ENCODE measurements around the gene CSNK1D.
A peak's percentile ranks its signal among the peaks of the same experiment; 100 is the strongest.
"Not testable (repeated sequence)": the region's sequence is repeated elsewhere in the genome, so short reads cannot be mapped to it uniquely, and the experiment has no call there.

The CSNK1D gene

DNA sequence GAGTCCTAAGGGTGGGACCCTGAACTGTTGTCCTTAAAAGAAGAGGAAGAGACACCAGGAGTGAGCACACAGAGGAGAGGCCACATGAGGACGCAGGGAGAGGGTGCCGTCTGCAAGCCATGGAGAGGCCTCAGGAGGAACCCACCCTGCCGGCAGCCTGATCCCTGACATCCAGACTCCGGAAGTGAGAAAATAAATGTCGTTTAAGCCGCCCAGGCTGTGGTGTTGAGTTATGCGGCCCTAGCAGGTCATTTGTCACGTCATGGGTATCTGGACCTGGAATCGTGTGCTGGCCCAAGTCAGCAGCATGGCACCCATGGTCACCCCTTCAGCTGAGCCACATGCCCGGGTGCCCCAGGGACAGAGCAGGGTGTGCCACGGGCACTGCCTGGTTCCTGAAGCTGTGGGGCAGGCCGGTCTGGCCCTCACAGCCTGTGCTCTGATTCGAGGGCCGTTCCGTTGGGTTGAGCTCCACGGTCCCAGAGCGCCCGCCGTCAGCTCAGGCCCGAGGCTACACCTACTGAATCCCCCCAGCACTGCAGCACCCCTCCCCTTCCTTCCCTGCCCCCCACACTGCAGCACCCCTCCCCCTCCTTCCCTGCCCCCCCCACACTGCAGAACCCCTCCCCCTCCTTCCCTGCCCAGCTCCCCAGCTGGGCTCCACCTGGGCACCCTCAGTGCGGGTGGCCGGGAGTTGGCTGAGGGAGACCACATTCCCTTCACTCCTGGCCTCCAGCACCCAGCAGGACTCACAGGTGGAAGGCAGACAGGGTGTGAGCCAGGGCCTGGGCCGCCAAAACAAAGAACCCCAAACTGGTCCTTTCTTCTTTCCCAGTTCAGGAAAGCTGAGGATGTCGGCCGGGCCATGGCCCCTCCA is 58.2 kb downstream of the CSNK1D start:
- DNase-seq (ENCODE audit: low read depth) = no peak

DNA sequence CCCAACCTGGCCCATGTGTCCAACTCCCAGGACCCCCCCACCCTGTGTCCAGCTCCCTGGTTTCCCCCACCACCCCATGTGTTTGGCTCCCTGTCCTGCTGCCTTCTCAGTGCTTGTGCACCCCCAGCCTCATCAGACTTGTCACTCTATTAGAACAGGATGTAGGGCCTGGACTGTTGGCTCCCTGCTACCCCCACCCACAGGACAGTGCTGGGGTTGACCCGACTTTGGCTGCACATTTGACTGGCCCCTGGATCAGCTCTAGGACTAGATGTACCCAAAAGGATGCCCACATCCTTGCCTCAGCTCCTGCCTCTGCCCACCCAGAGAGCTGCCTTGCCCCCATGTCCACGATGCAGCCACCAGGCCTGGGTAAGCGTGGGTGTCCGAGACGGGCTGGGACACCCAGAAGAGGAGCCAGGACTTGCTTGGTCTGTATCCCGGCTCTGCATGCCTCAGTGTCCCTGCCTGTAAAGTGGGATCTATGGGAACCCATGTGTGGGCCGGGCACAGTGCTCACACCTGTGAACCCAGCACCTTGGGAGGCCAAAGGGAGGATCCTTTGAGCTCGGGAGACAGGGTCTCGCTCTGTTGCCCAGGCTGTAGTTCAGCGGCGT is 59.4 kb downstream of the CSNK1D start:
- DNase-seq (ENCODE audit: low read depth) = no peak

DNA sequence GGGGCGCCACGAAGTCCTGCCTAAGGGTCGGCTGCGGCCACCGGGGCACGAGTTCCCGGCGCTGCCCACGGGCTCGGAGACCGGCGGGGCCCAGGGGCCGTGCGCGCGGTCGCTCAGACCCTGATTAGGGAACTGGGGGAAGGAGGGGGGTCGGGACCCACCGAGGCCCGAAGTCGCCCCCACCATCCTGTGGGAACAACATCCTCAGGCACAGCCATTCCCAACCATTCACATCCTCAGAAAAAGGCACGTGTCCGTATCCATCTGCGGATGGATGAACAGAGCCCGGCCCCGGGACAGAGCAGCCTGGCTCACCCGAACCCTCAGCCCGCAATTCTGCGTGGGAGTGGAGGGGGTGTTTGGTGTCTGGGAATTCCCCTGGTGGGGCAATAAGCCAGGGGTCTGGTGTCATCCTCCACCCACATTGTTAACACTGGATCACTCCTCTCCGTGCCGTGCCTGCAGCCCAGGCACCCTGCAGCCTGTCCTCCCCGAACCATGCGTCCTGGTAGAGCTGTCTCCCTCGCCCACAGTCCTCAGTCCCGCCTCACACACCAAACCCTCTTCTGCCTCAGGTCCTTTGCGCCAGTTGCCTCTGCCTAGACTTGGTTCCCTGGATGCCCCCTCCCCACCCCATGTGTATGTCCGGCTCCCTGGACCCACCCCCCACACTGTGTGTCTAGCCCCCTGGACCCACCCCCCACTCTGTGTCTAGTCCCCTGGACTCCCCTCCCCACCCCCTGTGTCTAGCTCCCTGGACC is 60.1 kb downstream of the CSNK1D start:
- DNase-seq (ENCODE audit: low read depth) = peak; percentile 68

DNA sequence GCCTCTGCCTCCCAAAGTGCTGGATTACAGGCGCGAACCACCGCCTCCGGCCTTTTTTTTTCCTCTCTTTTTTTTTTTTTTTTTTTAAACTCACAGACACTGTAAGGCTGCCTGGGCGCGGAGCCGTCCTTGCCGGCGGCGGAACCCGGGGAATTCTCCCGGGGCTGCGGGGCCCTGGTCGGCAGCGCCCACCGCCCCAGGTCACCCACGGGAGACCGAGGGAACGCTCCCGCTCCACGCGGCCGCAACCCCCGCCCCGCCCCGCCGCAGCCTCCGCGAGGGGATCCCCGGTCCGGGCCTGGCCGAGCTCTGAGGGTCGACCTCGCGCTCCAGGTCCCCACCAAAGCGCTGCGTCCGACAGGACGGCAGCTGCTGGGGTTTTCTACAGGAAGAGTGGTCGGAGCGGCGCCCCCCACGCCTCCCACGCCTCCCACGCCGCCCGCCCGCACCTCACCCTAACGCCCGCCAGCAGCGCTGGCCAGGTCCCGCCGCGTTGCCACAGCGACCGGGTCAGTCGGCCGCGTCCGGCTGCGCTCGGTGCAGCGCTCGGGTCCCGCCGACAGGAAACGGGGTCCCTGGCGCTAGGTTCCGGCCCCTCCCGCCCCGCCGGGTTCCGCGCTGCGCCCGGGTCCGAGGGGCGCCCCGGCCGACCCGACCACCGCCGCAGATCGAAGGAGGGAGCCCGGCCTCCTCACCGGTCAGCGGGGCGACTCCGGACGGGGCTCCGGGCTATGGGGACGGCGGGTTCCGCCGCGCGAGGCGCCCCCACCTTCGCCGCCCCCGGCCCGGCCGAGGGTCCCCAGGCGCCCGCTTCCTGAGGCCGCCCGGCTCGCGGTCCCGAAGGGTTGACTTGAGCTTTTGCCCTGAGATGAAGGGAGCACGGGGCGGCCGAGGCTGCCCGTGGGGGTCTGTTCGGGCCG is 60.9 kb downstream of the CSNK1D start, which contains the start of gene CCDC57:
Gene CCDC57 (minus strand): TSS at position 512 of the 920 bp plus-strand sequence. CDS start 10,898 bp downstream, outside the sequence.
- peak; percentile 69 for DNase-seq (ENCODE audit: low read depth)

DNA sequence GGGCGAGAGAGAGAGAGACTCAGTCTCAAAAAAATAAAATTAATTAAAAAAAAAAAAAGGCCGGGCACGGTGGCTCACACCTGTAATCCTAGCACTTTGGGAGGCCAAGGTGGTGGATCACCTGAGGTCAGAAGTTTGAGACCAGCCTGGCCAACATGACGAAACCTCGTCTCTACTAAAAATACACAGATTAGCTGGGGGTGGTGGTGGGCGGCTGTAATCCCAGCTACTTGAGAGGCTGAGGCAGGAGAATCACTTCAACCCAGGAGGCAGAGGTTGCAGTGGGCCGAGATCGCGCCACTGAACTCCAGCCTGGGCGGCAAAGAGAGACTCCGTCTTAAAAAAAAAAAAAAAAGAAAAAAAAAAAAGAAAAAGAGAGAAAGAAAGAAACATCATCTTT is 62.8 kb downstream of the CSNK1D start:
- not testable (repeated sequence) for DNase-seq (ENCODE audit: low read depth)

DNA sequence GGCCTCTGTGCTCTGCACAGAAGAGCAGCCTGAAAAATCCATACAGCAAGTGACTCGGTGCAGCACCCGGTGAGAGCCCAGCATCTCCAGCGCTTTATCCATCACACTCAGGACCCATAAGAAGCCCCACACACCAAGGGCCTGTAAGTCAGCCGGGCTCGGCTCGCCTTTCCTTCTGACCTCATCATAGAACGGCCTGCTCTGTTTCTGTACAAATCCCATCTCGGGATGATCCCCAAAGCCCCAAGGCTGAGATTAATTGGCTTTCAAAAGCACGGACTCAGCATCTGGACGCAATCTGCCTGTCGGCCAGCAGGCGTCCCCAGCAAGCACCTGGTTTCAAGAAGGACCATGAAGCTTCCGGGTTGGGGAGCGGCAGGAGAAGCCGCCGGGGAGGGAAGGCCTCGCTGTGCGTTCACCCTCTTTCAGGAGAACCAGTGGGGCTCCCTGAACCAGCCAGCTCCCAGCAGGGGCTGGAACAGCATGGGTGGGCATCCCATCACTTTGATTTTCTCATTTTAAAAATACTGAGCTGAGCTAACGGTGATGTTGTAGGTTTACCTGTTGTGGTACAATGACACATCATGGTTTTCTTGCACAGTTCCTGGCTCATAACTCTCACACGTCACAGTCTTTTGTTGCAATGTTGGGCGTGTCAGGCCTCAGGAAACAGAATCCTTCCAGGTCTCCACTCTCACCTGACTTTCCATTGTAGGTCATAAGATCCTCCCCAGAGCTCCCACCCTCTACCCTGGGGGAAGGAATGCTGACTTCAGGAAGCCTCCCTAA is 67.6 kb downstream of the CSNK1D start:
- DNase-seq (ENCODE audit: low read depth) = no peak

DNA sequence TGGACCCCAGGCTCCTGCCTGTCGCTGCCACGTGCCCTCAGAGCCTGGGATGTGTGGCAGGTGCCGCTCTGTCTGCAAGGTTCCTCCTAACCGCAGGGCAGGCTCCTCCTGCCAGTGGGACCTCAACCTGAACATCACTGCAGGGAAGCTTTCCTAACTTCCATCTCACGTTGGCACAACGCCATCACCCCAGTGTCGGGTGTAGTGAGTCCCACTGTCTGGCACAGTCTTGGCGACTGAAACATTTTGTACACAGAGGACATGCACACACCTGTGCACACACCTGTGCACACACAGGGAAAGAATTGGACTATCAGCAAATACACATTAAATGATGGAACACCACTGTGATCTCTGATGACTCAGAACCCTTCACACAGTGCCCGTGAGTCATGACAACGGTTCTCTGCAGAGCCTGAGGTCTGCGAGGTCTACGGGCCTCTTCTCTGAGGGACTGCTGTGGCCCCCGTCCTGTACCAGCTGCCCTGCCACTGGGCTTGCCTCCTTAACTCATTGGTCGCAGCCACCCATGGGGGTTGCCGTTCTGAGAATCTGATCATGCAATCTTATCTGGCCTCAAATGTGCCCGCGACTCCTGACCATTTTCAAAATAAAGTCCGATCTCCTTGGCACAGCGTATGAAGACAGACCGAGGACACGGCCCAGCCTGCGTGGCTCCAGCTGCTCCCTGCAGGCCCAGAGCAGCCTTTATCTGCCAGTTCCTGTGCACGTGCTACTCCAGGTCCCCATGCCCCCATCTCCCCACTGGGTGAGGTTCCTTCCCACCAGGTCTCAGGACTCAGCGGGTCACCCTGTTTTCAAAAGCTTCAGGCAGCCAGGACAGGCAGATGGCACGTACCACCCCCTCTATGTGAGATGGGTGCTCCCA is 68.4 kb downstream of the CSNK1D start:
- DNase-seq (ENCODE audit: low read depth) = no peak

DNA sequence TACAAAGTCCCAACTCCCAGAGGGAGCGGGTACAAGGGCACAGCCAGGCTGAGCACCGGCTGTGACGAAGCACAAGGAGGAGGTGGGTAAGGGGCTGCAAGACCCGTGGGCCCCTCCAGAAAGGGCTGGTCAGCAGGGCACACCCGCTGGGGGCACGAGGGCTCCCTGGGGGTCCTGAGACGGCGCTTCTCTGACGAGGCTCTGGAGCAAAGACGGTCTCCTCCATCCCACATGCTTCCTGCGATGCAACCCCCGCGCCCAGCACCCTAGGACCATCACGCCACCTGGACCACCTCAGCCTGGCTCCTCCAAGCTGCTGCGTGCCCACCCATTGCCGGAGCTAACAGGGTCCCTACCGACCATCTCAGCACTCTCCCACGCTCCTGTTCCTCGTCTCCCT is 69.6 kb downstream of the CSNK1D start:
- DNase-seq (ENCODE audit: low read depth) = no peak

DNA sequence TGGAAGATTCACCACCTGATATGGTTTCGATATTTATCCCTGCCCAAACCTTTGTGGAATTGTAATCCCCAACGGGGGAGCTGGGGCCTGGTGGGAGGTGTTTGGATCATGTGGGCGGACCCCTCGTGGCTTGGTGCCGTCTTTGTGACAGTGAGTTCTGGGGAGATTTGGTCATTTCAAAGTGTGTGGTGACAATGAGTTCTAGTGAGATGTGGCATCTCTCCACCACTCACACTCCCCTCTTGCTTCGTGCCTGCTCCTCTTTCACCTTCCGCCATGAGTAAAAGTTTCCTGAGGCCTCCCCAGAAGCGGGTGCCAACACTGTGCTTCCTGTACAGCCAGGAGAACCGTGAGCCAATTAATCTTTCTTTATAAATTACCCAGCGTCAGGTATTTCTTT is 70.5 kb downstream of the CSNK1D start:
- no peak for DNase-seq (ENCODE audit: low read depth)

DNA sequence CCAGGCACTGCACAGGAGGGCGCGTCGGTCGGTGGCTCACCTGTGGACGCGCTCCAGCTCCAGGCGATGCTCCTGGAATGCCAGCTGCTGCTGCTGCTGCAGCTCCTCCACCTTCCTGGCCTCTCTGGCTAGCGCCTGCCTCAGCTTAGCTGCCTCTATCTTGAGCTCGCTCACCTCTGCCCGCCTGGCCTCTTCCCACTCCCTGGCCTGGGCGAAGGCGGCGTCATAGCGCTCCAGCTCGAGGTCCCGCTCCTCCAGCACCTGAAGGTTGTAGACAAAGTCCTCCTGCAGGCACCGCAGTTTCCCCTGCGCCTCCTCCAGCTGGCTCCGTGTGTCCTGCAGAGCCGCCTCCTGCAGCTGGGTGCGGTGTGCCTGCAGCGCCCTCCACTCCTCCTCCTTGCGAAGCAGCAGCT is 72.0 kb downstream of the CSNK1D start:
- no peak for DNase-seq (ENCODE audit: low read depth)

DNA sequence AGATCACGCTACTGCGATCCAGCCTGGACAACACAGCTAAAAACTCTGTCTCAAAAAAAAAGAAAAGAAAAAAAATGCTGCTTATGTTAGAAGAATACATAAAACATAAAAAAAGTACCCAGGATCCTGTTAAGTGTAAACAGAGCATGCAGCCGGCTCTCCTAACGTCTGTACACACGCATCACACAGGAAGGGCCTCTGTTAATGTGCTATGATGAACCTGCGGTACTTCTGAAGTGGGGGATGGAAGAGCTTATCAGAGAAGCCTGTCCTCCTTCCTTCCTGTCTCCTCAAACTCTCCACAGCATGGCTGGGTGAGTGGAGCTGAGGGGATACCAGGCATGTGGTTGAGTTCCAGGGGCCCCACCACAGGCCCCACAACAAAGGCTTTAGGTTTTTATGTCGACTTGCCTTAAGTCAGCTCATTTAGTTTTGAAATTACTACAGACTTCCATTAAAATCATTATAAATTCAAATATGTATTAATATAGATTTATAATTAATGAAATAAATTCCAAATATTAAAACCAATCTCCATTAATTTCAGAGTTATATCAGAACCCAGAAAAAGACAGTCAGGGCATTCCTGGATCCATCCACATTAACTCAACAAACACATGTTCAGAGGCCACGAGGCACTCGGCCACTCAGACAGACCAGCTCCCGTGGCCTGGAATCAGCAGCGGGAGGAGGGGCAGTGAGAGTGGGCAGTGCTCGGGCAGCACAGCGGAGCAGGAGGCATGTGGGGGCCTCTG is 72.6 kb downstream of the CSNK1D start:
- DNase-seq (ENCODE audit: low read depth) = no peak

DNA sequence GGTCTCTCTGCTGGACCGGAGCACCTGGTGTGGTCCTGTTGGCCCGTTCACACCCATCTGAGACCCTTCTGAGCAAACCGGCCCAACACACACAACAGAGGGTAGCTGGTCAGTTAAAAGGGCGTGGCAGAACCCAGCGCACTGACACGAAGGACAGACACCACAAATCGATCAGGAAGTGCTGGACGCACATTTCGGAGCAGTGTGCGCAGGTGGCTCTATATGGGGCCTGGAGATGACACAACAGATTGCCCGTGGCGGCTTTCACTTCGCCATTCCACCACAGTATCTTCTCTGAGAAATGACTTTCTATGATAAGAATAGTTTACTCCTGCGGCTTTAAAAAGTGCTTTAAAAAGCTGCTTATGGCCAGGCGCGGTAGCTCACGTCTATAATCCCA is 73.4 kb downstream of the CSNK1D start:
- no peak for DNase-seq (ENCODE audit: low read depth)

DNA sequence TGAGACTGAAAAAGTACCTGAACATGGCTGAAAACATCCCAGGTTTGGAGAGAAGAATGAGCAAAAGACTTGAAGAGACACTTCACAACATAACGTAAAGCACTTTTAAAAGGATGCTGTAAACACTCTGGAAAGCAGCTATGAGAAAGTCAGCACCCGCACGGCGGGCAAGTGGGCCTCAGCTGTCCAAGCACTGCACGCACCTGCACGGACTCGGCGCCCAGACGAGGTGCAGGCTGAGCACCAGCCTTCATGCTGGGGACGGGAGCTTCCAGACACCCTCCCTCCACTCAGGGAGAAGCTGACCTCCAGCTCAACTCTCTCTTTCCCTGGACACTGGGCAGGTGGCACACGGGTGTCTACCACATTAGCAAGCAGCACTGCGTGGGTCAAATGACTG is 74.0 kb downstream of the CSNK1D start:
- no peak for DNase-seq (ENCODE audit: low read depth)

DNA sequence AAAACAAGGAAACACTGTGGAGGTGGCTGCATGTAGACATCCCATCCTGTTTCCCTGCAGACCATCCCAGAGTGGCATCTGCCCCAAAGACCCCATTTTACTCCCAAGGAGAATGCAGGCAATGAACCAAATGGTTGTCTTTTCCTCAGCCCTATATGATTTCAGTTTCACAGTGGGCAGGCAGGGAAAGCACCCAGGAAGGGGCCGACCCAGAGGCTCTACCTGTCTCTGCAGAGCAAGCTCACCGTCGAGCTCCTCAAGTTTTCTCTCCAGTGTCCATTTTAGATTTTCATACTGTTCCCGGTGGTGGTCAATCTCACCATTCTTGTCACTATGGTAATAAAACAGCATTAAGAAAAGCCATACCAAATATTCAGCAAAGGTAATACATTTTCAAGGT is 75.4 kb downstream of the CSNK1D start:
- DNase-seq (ENCODE audit: low read depth) = no peak

DNA sequence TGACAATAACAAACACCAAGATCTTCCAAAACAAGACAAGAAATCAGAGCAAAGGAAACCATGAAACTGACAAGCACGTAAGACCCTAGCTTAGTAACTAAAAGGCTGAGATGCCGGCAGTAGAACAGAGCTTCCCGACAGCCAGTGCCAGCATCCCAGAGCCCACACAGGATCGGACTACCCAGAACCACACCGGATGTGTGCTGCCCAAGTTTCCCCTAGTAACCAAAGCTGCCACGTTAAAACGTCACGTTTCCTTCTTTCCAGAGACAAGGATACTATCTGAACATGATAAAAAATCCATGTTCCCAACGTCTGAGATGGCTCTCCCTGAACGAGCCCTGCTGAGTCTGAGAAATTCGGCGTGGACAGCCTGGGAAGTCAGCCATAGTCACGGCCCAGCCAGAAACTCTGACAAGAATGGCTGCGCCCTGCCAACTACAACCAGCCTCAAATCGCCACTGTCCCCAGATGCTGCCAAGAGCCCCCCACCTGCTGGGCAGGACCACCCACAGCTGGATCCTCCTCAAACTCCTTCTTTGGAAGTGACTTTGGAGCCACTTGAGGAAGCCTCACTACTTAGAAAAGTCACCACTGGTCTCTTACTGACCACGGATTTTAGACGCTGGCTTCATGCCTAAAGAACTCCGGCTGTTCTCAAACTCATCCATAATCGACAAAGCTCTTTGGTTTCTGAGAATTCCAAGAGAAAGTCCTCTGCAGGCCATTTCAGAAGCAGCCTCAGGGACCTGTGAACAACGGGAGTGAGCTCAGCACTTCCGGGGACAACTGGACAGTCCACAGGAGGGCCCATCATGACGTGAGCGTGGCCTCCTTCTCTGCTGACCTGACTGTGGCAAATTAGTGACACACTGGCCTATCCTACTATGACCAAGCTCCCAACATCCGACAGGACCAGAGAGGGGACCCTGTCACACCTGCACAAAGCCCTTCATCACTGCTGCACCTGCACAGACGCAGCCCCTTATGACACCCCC is 77.5 kb downstream of the CSNK1D start:
- no peak for DNase-seq (ENCODE audit: low read depth)

DNA sequence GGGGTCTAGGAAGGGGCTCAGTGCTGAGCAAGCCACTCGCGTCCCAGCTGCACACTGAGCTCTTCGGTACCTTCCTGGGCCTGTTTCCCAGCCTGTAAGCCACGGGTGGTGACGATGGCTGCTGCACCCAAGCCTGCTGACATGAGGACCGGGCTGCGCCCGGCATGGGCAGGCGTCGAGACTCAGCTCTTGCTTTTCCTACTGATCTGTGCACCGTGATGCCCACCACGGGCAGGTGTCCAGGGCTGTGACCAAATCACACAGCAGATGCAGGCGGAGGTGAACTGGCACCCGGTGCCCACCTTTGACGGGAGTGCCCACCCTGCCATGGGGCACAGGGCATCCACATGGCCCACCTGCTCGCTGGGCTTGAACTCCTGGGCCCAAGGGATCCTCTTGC is 78.7 kb downstream of the CSNK1D start:
- DNase-seq (ENCODE audit: low read depth) = no peak

DNA sequence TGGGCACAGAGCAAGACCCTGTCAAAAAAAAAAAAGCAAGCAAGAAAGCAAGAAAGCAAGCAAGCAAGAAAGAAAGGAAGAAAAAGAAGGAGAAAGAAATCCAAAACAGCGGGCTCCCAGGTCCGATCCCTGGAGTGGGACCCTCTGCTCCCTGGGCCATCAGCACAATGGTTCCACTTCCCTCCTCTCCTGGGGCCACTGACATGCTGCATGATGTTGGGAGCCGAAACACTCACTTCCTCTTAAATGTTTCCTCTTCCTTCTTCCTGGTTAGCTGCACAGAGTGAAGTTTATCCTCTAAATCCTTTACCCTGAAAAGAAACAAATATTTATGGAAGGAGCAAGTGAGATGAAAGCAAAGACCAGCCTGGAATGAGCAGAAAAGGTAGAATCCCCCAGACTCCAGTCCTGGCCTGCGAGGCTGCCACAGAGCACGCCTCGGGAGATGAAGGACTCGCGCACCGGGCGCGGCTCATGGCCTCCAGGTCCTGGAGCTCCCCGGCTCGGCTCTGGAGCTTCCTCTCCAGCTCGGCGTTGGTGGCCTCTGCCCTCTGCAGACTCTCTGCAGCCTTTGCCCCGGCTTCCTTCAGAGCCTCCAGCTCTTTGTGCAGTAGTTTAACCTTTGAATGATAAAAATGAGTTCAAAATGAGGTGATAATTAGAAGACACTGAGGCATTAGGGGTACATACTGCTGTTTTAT is 79.8 kb downstream of the CSNK1D start:
- DNase-seq (ENCODE audit: low read depth) = no peak

Data from stimulated activated CD8-positive, alpha-beta memory T cell treated with anti-CD3 and anti-CD28 coated beads, Interleukin-4, amount 100 ng/mL, for 24 hours (primary cell).